Measurements from ENCODE around the gene DNAJB8.

DNAJB8 gene

DNA sequence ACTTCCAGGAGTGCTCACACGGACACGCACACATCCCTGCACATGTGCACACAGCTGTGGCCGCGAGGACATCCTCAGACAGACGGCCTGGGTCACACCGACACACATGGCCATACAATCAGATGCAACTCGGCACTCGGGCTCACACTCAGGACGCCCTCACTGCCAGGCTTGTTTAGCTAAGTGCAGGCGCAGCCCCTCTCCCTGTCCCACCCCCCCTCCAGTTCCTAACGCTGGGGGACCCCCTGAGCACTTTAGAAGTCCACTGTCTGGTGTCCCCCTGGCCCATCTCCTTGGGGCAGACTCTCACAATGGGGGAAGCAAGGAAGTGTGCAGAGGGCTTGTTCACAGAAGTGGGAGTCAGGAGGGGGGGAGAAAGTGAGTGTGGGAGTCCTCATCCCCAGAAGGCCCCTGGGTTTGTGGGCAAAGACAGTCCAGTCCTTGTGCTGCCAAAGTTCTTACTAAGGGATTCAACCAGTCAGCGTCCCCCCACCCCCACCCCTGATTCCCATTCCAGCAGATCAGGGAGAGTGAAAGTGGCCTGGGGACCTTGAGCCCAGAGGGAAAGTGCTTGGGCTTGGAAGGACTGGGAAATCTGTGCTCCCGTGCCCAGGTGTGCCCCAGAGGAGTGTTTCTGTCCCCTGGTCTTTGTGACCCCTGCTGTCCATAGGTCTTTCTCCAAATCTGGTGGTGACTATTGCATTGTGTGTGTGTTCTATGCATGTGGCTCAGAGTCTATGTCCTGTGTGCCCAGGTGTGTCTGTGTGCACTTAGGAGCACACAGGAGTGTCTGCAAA, 27.1 kb upstream of the DNAJB8 start:
- no peak for DNase-seq

GRCh38 chr3:128492671-128493569, 26.2 kb upstream of the DNAJB8 start, which contains the start of gene GATA2:
GATA2 (minus strand) TSS chr3:128493201; CDS start chr3:128487031, 6,170 bp downstream.
- DNase-seq: no peak

- no peak for DNase-seq
These were observed 25.4 kb upstream of the DNAJB8 start for GRCh38 chr3:128491941-128492670.

DNA sequence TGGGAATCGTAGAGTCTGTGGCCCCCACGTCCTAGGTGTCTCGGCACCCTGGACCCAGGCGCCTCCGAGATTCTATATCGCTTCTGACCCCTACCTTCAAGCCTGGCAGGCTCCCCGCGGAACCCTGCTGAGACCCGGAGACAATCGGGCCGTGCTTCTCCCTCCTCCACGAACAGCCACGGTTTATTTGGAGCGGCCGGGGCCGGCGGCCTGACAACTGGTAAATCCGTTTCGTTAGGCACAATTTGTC, 24.9 kb upstream of the DNAJB8 start:
- no peak for DNase-seq

DNA sequence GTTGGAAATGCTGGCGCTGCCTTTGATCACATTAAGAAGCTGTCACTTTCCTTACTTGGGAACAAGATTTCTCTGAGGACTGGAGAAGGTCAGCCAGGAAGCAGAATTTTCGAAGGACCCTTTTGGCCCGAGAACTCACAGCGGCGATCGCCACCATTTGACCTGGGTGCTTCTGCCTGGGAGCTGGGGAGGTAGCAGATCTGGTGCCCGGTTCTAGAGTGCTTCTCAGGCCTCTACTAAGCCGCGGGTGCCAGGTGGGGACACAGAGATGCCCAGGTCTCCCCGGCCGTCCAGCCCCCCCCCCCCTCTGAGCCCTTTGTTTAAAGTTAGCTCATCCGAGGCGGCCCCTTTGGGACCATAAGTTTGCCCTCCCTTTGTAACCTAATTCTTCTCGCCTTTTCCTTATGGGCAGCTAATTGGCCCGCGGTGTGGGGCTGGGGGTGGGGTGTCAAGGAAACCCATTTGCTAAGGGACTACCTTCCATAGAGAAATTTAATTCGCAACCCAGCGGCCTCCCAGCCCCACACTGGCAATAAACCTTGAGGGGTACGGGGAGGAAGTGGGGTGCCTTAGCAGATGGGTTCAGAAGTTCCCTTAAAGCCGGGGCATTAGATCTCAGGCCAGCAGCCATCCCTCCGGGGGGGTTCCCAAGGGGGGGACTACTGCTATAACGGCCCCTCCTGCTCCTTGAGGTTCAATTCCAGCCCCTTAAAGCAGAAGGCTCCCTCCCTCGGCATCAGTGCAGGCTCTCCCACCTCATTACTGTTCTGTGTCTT, 24.4 kb upstream of the DNAJB8 start:
- no peak for DNase-seq

- no peak for DNase-seq
These were observed 23.9 kb upstream of the DNAJB8 start for GRCh38 chr3:128490650-128490914.

GRCh38 chr3:128489927-128490649, 23.4 kb upstream of the DNAJB8 start:
- DNase-seq: no peak

DNA sequence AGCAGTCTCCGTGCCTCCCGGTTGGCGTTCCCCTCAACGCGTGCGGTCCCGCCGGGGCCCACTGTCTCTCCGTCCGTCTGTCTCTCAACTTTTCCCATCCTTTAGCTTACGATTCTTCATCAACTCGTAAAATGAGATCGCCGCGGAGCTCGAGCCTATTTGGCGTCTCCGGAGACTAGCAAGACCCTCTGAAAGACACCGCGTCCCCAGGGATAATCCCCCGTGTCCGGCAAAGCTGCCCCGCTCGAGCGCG, 22.9 kb upstream of the DNAJB8 start:
- DNase-seq: no peak

- DNase-seq: peak in 1 of 2 donors; percentile 34
These were observed 22.4 kb upstream of the DNAJB8 start for GRCh38 chr3:128488991-128489673.

- DNase-seq: no peak
These were observed 21.9 kb upstream of the DNAJB8 start for GRCh38 chr3:128488636-128488990.

DNA sequence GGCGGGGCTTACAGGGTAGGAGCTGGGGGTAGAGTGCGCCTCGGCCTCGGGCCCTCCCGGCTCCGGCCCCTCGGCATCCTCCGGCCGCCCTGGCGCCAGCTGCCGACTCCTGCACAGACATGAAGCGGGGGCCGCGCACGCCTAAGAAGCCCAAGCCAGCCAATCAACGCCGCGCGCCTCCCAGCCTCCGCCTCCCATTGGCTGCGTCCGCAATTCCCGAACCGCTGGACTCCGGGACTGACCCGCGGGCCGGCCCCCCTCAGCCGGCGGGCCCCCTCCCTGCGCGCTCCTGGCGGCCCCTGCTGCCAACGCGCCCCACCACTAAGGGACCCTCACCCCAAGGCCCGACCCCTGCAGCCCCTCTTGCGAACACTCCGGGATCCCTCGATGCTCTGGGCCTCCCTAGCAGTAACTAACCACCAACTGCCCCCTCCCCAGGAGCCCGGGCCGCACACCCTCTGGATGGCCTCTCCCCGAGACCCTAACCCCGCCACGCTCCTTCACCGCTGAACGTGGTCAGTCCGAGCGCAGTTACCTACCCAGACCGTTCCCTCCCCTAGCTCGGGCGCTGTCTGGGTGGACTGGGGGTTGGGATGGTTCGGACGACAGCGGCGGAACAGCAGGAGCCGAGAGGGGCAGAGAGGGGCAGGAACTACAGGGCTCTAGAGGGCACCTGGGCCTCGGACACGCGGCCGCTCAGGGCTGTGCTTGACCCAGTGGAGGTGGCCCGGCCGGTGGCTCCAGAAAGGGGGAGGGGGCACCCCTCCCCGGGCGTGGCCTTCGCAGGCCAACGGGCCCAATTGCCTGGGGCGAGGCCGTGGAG, 21.3 kb upstream of the DNAJB8 start:
- DNase-seq: peak in 1 of 2 donors; percentile 55

- DNase-seq: no peak
These were observed 20.8 kb upstream of the DNAJB8 start for GRCh38 chr3:128487538-128487812.

GRCh38 chr3:128486681-128487537, 20.2 kb upstream of the DNAJB8 start:
- DNase-seq: no peak

- DNase-seq: no peak
These were observed 19.5 kb upstream of the DNAJB8 start for GRCh38 chr3:128486205-128486628.

DNA sequence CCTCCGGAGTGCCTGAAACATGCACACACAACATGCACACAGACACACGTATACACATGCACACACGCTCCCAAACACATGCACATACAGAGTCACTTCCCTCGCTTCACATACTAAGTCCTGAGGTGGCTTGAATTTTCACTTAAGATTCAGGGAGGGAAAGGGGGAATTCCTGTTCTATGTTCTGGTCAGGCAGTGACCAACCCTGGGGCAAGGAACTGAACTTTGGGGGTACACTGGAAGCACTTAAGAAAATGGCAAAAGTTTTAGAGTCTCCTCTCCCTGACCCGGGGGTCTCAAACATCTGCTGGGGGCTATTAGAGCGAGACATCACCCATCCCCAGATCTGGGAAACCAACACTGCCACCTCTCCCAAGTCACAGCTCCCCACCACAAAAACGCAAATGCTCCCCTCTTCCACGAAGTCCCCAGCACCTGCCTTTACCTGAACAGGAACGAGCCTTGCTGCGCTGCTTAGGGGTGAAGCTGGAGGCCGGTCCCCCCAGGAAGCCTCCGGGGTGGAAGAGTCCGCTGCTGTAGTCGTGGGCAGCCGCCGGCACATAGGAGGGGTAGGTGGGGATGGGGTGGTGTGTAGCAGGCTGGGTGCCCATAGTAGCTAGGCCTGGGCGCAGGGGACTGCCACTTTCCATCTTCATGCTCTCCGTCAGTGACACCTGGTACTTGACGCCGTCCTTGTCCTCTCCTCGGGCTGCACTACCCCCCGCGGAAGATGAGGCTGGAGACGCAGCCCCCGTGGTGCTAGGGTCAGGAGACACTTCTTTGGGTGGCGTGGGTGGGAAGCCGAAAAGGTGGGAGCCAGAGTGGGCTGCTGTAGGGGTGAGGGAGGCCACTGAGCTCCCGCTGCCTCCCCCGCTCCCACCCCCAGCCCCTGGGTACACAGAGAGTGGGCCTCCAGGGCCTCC, 18.9 kb upstream of the DNAJB8 start:
- no peak for DNase-seq

DNA sequence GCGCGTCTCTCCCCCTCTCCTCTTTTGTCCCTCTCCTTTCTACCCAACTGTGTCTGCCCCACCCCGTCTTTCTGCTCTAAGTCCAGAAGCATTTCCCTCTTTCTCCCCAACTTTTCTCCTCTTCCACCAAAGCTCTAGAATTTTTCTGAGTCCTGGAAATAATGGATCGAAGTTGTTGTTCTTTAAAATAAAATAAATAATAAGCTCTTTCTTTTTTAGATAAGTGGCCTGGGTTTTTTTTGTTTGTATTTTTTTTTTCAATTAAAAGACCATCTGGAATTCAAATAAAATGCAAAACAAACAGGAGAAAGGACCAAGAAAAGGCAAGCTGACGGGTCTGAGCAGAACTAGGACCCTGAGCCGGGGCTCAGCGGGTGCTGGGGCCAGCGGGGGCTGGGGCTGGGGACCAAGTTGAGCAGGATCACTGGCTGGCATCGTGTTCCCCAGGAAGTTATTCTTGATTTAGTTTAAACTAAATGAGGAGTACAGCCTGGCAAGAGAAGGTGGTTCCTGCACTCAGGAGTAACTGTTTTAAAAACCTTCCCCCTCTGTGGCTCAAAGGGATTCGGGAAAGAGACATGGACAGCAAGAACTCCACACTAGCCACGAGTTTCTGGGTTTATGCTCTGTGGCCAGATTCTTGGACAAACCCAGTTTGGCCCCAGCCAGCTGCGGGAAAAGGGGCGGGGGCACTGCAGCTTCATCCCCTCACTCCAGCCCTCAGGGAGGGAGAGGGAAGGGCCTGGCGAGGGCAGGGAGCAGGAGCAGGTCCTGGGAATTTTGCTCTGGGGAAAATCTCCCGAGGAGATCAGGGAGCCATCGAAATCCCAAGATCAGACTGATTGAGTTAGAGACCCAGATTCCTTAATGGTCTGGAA, 18.0 kb upstream of the DNAJB8 start:
- no peak for DNase-seq

- no peak for DNase-seq
These were observed 17.1 kb upstream of the DNAJB8 start for GRCh38 chr3:128483657-128484403.

Measured in inflammatory macrophage treated with lipopolysaccharide for 1 hour (primary cell).